GM23338 (cell line): ENCODE data around the gene TYROBP. TPM values are rescaled to one million over a fixed set of nuclear protein-coding genes. Genes with fewer than 3 reads are reported as not detected.

Experiments
- ATAC-seq: fragments of 200-7000 bp; cut with Tn5 transposase; 3 replicates; pipeline ENCODE4 v1.9.1; 2020
- DNase-seq: peaks from one replicate; pipeline ENCODE4 v3.0.0-alpha.2; 2015; ENCODE audit warnings: low spot score
- H2AFZ ChIP-seq: fragments of 200-600 bp; sonication (generic); 2 replicates; pipeline ENCODE4 v1.8.0; 2016; ENCODE audit warnings: antibody characterized with exemption, mild to moderate bottlenecking, moderate library complexity
- H3F3A ChIP-seq: fragments of 200-600 bp; sonication (generic); replicated peaks from 2 replicates; pipeline ENCODE4 v1.8.0; 2017; ENCODE audit warnings: antibody characterized with exemption, mixed run types, low read depth
- H3K27ac ChIP-seq: fragments of 200-600 bp; sonication (generic); 2 replicates; pipeline ENCODE4 v1.6.1; 2016; ENCODE audit warnings: low read depth
- H3K27me3 ChIP-seq: fragments of 200-600 bp; sonication (generic); 2 replicates; pipeline ENCODE4 v1.8.0; 2016; ENCODE audit warnings: mild to moderate bottlenecking, mixed run types, moderate library complexity; ENCODE audit not compliant: insufficient read depth
- H3K36me3 ChIP-seq: fragments of 200-600 bp; sonication (generic); 2 replicates; pipeline ENCODE4 v1.8.0; 2016; ENCODE audit warnings: mild to moderate bottlenecking; ENCODE audit not compliant: insufficient read depth
- H3K4me1 ChIP-seq: fragments of 200-600 bp; sonication (generic); 2 replicates; pipeline ENCODE4 v1.8.0; 2016; ENCODE audit warnings: mild to moderate bottlenecking, moderate library complexity; ENCODE audit not compliant: insufficient read depth
- H3K4me2 ChIP-seq: fragments of 200-600 bp; sonication (generic); 2 replicates; pipeline ENCODE4 v1.7.1; 2017; ENCODE audit warnings: mixed run types
- H3K4me3 ChIP-seq: fragments of 200-600 bp; sonication (generic); 2 replicates; pipeline ENCODE4 v1.6.1; 2016; ENCODE audit warnings: mixed run types
- H3K79me2 ChIP-seq: fragments of 200-600 bp; sonication (generic); replicated peaks from 2 replicates; pipeline ENCODE4 v1.8.0; 2017; ENCODE audit warnings: mild to moderate bottlenecking; ENCODE audit not compliant: insufficient read depth
- H3K9me2 ChIP-seq: fragments of 200-600 bp; sonication (generic); 2 replicates; pipeline ENCODE4 v1.8.0; 2017; ENCODE audit not compliant: insufficient read depth
- H4K20me1 ChIP-seq: fragments of 200-600 bp; sonication (generic); replicated peaks from 2 replicates; pipeline ENCODE4 v1.8.0; 2017; ENCODE audit warnings: mild to moderate bottlenecking; ENCODE audit not compliant: insufficient read depth
- H3K27ac Mint-ChIP-seq: 2 replicates; pipeline ENCODE4 v1.8.0; 2020; ENCODE audit warnings: inconsistent platforms, mild to moderate bottlenecking, moderate library complexity, mixed read lengths
- H3K27me3 Mint-ChIP-seq: 3 replicates; pipeline ENCODE4 v1.8.0; 2022; ENCODE audit warnings: low read depth, mild to moderate bottlenecking, moderate library complexity, mixed read lengths, inconsistent platforms; ENCODE audit not compliant: insufficient read depth, poor library complexity
- H3K36me3 Mint-ChIP-seq: 3 replicates; pipeline ENCODE4 v1.8.0; 2021; ENCODE audit warnings: low read depth, mild to moderate bottlenecking, inconsistent platforms, moderate library complexity, mixed read lengths
- H3K4me1 Mint-ChIP-seq: 3 replicates; pipeline ENCODE4 v1.8.0; 2020; ENCODE audit warnings: mild to moderate bottlenecking, inconsistent platforms, mixed read lengths
- H3K4me3 Mint-ChIP-seq: 3 replicates; pipeline ENCODE4 v1.8.0; 2021; ENCODE audit warnings: moderate library complexity, mild to moderate bottlenecking, inconsistent platforms, mixed read lengths
- H3K9me3 Mint-ChIP-seq: 3 replicates; pipeline ENCODE4 v1.8.0; 2020; ENCODE audit warnings: moderate library complexity, mild to moderate bottlenecking, inconsistent platforms, mixed read lengths
- CREB1 ChIP-seq: fragments of 250-450 bp; sonication (Bioruptor Pico); IDR thresholded peaks from 2 replicates; pipeline ENCODE4 v1.5.0; 2020; ENCODE audit warnings: low read depth, mild to moderate bottlenecking, moderate library complexity
- CTCF ChIP-seq, 2 experiments: fragments of 200-600 bp in 1 of 2; sonication (generic) in 1 of 2; conservative IDR thresholded peaks; 2 replicates each; pipeline versions ENCODE4 v1.5.1 to v1.6.1; 2016 to 2017; ENCODE audit warnings: antibody characterized with exemption in 2 of 2, low read depth in 2 of 2, mild to moderate bottlenecking in 2 of 2, moderate library complexity in 1 of 2
- EZH2 ChIP-seq: fragments of 200-600 bp; sonication (generic); IDR thresholded peaks from one replicate; pipeline ENCODE4 v1.8.0; 2017; ENCODE audit warnings: antibody characterized with exemption, mild to moderate bottlenecking, low read depth; ENCODE audit not compliant: unreplicated experiment
- EZH2phosphoT487 ChIP-seq: fragments of 200-600 bp; sonication (generic); IDR thresholded peaks from one replicate; pipeline ENCODE4 v1.8.1; 2018; ENCODE audit warnings: antibody characterized with exemption; ENCODE audit not compliant: unreplicated experiment
- NANOG ChIP-seq: IDR thresholded peaks from 2 replicates; pipeline ENCODE4 v1.6.1; 2016; ENCODE audit warnings: antibody characterized with exemption, borderline replicate concordance
- POLR2AphosphoS5 ChIP-seq: IDR thresholded peaks from 2 replicates; pipeline ENCODE4 v1.6.1; 2016; ENCODE audit warnings: antibody characterized with exemption, low read depth
- ZNF114 ChIP-seq: fragments of 250-450 bp; sonication (Bioruptor Pico); IDR thresholded peaks from 2 replicates; pipeline ENCODE4 v1.5.0; 2020; ENCODE audit warnings: mild to moderate bottlenecking, moderate library complexity
- ZNF331 ChIP-seq: fragments of 250-450 bp; sonication (Bioruptor Pico); IDR thresholded peaks from 2 replicates; pipeline ENCODE4 v1.5.0; 2020; ENCODE audit warnings: low read depth, mild to moderate bottlenecking, moderate library complexity
- polyA plus RNA-seq: library from polyadenylated mRNA; unstranded; fragments of >200 nt; fragmentation: Nextera tagmentation; extraction: Ambion mirVana; gene quantifications from 2 replicates; pipeline ENCODE4 v1.2.1, GENCODE V29; 2016
- total RNA-seq: library from RNA; depleted of rRNA; stranded (reverse); fragments of >200 nt; shearing (Covaris generic); gene quantifications from 2 replicates; pipeline ENCODE4 v1.2.3, GENCODE V29; 2014
- TF ChIP-seq, protein P1 (sequence below): IDR thresholded peaks from 2 replicates; pipeline ENCODE4 v1.6.1; 2016; ENCODE audit warnings: antibody characterized with exemption
- TF ChIP-seq, protein P2 (sequence below): IDR thresholded peaks from one replicate; pipeline ENCODE4 v1.6.1; 2018; ENCODE audit warnings: antibody characterized with exemption; ENCODE audit not compliant: unreplicated experiment

TYROBP gene
- total and polyA plus RNA-seq, 2 experiments from 2014 or later: not detected

DNA sequence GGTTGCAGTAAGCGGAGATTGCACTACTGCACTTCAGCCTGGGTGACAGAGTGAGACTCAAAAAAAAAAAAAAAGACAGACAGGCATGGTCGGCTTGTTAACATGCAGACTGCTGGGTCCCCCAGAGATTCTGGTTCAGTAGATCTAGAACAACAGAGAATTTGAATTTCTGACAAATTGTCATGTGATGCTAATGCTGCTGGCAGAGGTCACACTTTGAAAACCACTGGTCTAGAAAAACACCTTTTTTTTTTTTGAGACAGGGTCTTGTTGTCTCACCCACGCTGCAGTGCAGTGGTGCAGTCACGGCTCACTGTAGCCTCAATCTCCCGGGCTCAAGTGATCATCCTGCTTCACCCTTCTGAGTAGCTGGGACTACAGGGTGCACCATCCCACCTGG lies 20.4 kb upstream of the TYROBP start (continued):
- TF ChIP-seq CREB1 (CRISPR knock-in tag): no peak
- TF ChIP-seq ZNF114: no peak
- TF ChIP-seq EZH2: no peak
- no peak for TF ChIP-seq CTCF (conservative IDR thresholded peaks at IDR 0.05; ENCODE audit: low read depth in 2 of 2)
- TF ChIP-seq, protein P1, sequence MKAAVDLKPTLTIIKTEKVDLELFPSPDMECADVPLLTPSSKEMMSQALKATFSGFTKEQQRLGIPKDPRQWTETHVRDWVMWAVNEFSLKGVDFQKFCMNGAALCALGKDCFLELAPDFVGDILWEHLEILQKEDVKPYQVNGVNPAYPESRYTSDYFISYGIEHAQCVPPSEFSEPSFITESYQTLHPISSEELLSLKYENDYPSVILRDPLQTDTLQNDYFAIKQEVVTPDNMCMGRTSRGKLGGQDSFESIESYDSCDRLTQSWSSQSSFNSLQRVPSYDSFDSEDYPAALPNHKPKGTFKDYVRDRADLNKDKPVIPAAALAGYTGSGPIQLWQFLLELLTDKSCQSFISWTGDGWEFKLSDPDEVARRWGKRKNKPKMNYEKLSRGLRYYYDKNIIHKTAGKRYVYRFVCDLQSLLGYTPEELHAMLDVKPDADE: no peak

GRCh38 chr19:35925501-35925900 lies 17.4 kb upstream of the TYROBP start:
- H3F3A ChIP-seq: no peaks in the 10 kb centered on the region
- H3K27ac ChIP-seq: no peak overlapping the region
- H3K27ac Mint-ChIP-seq: no peak overlapping the region
- DNase-seq: no peak
- no peaks in the 10 kb centered on the region for H3K36me3 ChIP-seq
- peaks cover 8% of the 10 kb centered on the region; the same call in 1 of the 3 replicates for H3K4me1 Mint-ChIP-seq
- H3K9me3 Mint-ChIP-seq: peaks cover 13% of the 10 kb centered on the region
- H3K27me3 Mint-ChIP-seq: peaks cover 1% of the 10 kb centered on the region
- TF ChIP-seq ZNF331 (CRISPR knock-in tag): peak; percentile 94
- TF ChIP-seq POLR2AphosphoS5: no peak
- H3K4me1 ChIP-seq: peaks cover 6% of the 10 kb centered on the region; the same call in 1 of the 2 replicates
- no peaks in the 10 kb centered on the region for H3K9me2 ChIP-seq
- H3K27me3 ChIP-seq: no peaks in the 10 kb centered on the region
- no peaks in the 10 kb centered on the region for H4K20me1 ChIP-seq
- peaks cover 8% of the 10 kb centered on the region; the same call in 2 of the 3 replicates for H3K36me3 Mint-ChIP-seq
- H3K79me2 ChIP-seq: no peaks in the 10 kb centered on the region
- ATAC-seq: no peak
- H3K4me2 ChIP-seq: no peak overlapping the region
- no peak overlapping the region for H3K4me3 ChIP-seq
- H3K4me3 Mint-ChIP-seq: no peak overlapping the region
- H2AFZ ChIP-seq: no peak overlapping the region

GRCh38 chr19:35921012-35921411 lies 12.9 kb upstream of the TYROBP start:
- no peak overlapping the region for H3K4me3 Mint-ChIP-seq
- H3K27me3 Mint-ChIP-seq: peaks cover 4% of the 10 kb centered on the region
- no peak overlapping the region for H3K27ac ChIP-seq
- no peak for TF ChIP-seq EZH2phosphoT487
- TF ChIP-seq, protein P2, sequence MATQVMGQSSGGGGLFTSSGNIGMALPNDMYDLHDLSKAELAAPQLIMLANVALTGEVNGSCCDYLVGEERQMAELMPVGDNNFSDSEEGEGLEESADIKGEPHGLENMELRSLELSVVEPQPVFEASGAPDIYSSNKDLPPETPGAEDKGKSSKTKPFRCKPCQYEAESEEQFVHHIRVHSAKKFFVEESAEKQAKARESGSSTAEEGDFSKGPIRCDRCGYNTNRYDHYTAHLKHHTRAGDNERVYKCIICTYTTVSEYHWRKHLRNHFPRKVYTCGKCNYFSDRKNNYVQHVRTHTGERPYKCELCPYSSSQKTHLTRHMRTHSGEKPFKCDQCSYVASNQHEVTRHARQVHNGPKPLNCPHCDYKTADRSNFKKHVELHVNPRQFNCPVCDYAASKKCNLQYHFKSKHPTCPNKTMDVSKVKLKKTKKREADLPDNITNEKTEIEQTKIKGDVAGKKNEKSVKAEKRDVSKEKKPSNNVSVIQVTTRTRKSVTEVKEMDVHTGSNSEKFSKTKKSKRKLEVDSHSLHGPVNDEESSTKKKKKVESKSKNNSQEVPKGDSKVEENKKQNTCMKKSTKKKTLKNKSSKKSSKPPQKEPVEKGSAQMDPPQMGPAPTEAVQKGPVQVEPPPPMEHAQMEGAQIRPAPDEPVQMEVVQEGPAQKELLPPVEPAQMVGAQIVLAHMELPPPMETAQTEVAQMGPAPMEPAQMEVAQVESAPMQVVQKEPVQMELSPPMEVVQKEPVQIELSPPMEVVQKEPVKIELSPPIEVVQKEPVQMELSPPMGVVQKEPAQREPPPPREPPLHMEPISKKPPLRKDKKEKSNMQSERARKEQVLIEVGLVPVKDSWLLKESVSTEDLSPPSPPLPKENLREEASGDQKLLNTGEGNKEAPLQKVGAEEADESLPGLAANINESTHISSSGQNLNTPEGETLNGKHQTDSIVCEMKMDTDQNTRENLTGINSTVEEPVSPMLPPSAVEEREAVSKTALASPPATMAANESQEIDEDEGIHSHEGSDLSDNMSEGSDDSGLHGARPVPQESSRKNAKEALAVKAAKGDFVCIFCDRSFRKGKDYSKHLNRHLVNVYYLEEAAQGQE: no peak
- TF ChIP-seq, protein P1: no peak
- TF ChIP-seq ZNF331 (CRISPR knock-in tag): no peak
- no peak for TF ChIP-seq NANOG
- TF ChIP-seq POLR2AphosphoS5: no peak
- 0 out of 4 replicates have a peak, but pooled peaks of 1 of the 2 experiments have one; percentile 2 for TF ChIP-seq CTCF (conservative IDR thresholded peaks at IDR 0.05; ENCODE audit: low read depth in 2 of 2)
- H4K20me1 ChIP-seq: no peaks in the 10 kb centered on the region
- H3K4me3 ChIP-seq: no peak overlapping the region
- H2AFZ ChIP-seq: no peak overlapping the region
- no peak overlapping the region for H3K4me2 ChIP-seq
- no peaks in the 10 kb centered on the region for H3K79me2 ChIP-seq
- H3K4me1 ChIP-seq: peaks cover 6% of the 10 kb centered on the region; the same call in 1 of the 2 replicates
- H3K27ac Mint-ChIP-seq: no peak overlapping the region
- peaks cover 10% of the 10 kb centered on the region for H3K9me3 Mint-ChIP-seq
- H3K4me1 Mint-ChIP-seq: peaks cover 8% of the 10 kb centered on the region; the same call in 1 of the 3 replicates
- no peaks in the 10 kb centered on the region for H3K36me3 ChIP-seq
- ATAC-seq (no peak), DNase-seq (no peak)
- no peaks in the 10 kb centered on the region for H3K9me2 ChIP-seq
- H3F3A ChIP-seq: no peaks in the 10 kb centered on the region
- H3K27me3 ChIP-seq: no peaks in the 10 kb centered on the region
- peaks cover 6% of the 10 kb centered on the region; the same call in 2 of the 3 replicates for H3K36me3 Mint-ChIP-seq
